Measurements from ENCODE around the gene EFCAB12. TPM values are rescaled to one million over a fixed set of nuclear protein-coding genes. Genes with fewer than 3 reads are reported as not detected.

The EFCAB12 gene
- total RNA-seq, 8 experiments from 2014 or later: 0.27 to 3.8 (median 0.55) TPM

GRCh38 chr3:129352045-129352444 lies 76.4 kb downstream of the EFCAB12 start:
- in situ Hi-C loops (cut with MboI; ENCODE audit: low pct_unique_long_range_greater_than_20kb in 2 of 9, low sequenced_read_pairs in 9 of 9, unreplicated experiment in 9 of 9): no loop called here
- H3K4me3 ChIP-seq: no peak overlapping the region
- ATAC-seq (replicated peaks in 6 of 8): peak in 1 of 8 experiments; percentile 34
- WGBS, 10 experiments: 56 to 100% (median 80%) methylated on average over 1 to 7 of the region's 8 CpGs; no CpG with 5 or more reads in 5 of the 10 experiments
- H3K27ac ChIP-seq: no peak overlapping the region
- peaks cover 0 to 5% of the 10 kb centered on the region in 2 donors for H3K4me1 ChIP-seq (replicated peaks in 1 of 2)

Other genes with a start within 250 kb of the EFCAB12 start
- gene CNBP, start 244.7 kb downstream of the EFCAB12 start, total RNA-seq: 100 to 1,000 TPM; 212 to 375 (median 304) TPM
- 100 to 1,000 TPM in 7 of 8 experiments, 10 to 100 TPM in 1; 98.3 to 201 (median 160) TPM for gene COPG1, start 179.0 kb downstream of the EFCAB12 start, total RNA-seq
- 10 to 100 TPM; 18.4 to 40.3 (median 20.7) TPM for gene HMCES, start 149.8 kb downstream of the EFCAB12 start, total RNA-seq
- 10 to 100 TPM; 18.0 to 39.8 (median 25.4) TPM for gene MBD4, start 11.3 kb upstream of the EFCAB12 start, total RNA-seq
- gene IFT122, start 11.6 kb upstream of the EFCAB12 start, total RNA-seq: 10 to 100 TPM in 7 of 8 experiments, 1 to 10 TPM in 1; 8.4 to 34.5 (median 24.8) TPM
- under 1 TPM in 5 of 8 experiments, not detected in 3; 0.04 to 0.42 (median 0.10) TPM for gene RHO, start 100.0 kb upstream of the EFCAB12 start, total RNA-seq
- gene H1-8, start 114.5 kb upstream of the EFCAB12 start, total RNA-seq: not detected
- gene PLXND1, start 178.0 kb upstream of the EFCAB12 start, total RNA-seq: 10 to 100 TPM in 4 of 8 experiments, 1 to 10 TPM in 4; 5.0 to 77.3 (median 27.8) TPM